Progenitor cell of endocrine pancreas (in vitro differentiated cells): ENCODE measurements around the gene MRPL3. TPM values are rescaled to one million over a fixed set of nuclear protein-coding genes. Genes with fewer than 3 reads are reported as not detected.

Experiments
- DNase-seq: peaks from one replicate; pipeline ENCODE4 v3.0.0; 2021; ENCODE audit warnings: low spot score; ENCODE audit not compliant: unreplicated experiment
- H3K27ac Mint-ChIP-seq: 2 replicates; pipeline ENCODE4 v1.8.0; 2021; ENCODE audit warnings: mild to moderate bottlenecking, moderate library complexity, mixed read lengths
- H3K27me3 Mint-ChIP-seq: 2 replicates; pipeline ENCODE4 v1.8.0; 2021; ENCODE audit warnings: mixed read lengths
- H3K36me3 Mint-ChIP-seq: 2 replicates; pipeline ENCODE4 v1.8.0; 2022; ENCODE audit warnings: mixed read lengths; ENCODE audit not compliant: insufficient read depth
- H3K4me1 Mint-ChIP-seq: 2 replicates; pipeline ENCODE4 v1.8.0; 2021; ENCODE audit warnings: low read depth, mixed read lengths
- H3K4me3 Mint-ChIP-seq: 2 replicates; pipeline ENCODE4 v1.8.0; 2021; ENCODE audit warnings: low read depth, mild to moderate bottlenecking, moderate library complexity, mixed read lengths
- H3K9me3 Mint-ChIP-seq: 2 replicates; pipeline ENCODE4 v1.8.0; 2021; ENCODE audit warnings: low read depth, mixed read lengths
- total RNA-seq: library from RNA; stranded (reverse); gene quantifications from 2 replicates; pipeline ENCODE4 v1.2.1, GENCODE V29; 2021
- TF ChIP-seq, protein P1 (sequence below): fragments of 200-600 bp; sonication (generic); IDR thresholded peaks from one replicate; pipeline ENCODE4 v1.5.0; 2021; ENCODE audit warnings: antibody characterized with exemption, mild to moderate bottlenecking; ENCODE audit not compliant: unreplicated experiment

MRPL3 gene
- total RNA-seq, 1 donor from 2014 or later = 83.8 TPM

DNA sequence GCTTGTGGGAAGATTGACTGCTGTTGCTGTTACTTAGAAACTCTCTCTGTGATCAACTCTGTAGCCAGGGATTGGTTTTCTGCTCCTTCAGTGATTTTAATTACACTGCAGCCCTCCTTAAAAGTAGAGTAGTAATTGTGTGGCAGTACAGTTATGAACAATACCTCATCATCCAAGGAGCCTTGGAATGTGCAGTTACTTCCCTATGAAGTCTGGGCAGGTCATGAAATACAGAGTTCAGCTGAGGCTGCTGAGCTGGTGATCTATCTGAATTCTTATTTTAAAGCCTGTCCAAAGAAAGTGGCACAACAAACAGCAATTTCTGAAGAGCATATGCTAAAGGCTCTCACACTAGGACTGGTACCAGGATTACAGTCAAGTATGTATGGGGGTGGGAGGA is 37.4 kb upstream of the MRPL3 start:
- Mint-ChIP-seq H3K4me3 (no peak overlapping the region), H3K9me3 (no peaks in the 10 kb centered on the region), H3K36me3 (no peaks in the 10 kb centered on the region), H3K27me3 (peaks cover 8% of the 10 kb centered on the region), H3K4me1 (no peaks in the 10 kb centered on the region), H3K27ac (no peak overlapping the region)
- no peak for DNase-seq
- TF ChIP-seq, protein P1, sequence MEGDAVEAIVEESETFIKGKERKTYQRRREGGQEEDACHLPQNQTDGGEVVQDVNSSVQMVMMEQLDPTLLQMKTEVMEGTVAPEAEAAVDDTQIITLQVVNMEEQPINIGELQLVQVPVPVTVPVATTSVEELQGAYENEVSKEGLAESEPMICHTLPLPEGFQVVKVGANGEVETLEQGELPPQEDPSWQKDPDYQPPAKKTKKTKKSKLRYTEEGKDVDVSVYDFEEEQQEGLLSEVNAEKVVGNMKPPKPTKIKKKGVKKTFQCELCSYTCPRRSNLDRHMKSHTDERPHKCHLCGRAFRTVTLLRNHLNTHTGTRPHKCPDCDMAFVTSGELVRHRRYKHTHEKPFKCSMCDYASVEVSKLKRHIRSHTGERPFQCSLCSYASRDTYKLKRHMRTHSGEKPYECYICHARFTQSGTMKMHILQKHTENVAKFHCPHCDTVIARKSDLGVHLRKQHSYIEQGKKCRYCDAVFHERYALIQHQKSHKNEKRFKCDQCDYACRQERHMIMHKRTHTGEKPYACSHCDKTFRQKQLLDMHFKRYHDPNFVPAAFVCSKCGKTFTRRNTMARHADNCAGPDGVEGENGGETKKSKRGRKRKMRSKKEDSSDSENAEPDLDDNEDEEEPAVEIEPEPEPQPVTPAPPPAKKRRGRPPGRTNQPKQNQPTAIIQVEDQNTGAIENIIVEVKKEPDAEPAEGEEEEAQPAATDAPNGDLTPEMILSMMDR = no peak

DNA sequence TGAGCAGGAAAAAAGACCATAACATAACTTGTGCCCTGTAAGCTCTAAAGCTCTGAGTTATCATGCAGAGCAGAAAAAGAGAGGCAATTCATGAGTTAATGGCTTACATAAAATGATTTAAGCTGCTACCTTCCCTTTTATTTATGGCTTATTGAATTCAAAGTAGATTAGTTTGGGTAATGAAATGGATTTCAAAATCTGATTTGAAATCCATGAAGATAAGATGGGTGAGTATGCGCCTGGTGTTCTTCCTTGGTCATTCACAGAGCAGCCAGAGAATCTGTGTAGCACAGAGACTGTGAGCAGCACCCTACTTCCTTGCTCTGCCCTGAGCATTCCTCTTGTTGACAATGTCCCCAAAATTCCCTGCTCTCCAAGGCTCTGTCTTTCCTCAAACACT is 36.2 kb upstream of the MRPL3 start:
- peaks cover 8% of the 10 kb centered on the region for H3K27me3 Mint-ChIP-seq
- H3K36me3 Mint-ChIP-seq = no peaks in the 10 kb centered on the region
- no peak overlapping the region for H3K27ac Mint-ChIP-seq
- no peaks in the 10 kb centered on the region for H3K9me3 Mint-ChIP-seq
- H3K4me3 Mint-ChIP-seq = no peak overlapping the region
- no peaks in the 10 kb centered on the region for H3K4me1 Mint-ChIP-seq
- TF ChIP-seq, protein P1 = no peak
- no peak for DNase-seq

DNA sequence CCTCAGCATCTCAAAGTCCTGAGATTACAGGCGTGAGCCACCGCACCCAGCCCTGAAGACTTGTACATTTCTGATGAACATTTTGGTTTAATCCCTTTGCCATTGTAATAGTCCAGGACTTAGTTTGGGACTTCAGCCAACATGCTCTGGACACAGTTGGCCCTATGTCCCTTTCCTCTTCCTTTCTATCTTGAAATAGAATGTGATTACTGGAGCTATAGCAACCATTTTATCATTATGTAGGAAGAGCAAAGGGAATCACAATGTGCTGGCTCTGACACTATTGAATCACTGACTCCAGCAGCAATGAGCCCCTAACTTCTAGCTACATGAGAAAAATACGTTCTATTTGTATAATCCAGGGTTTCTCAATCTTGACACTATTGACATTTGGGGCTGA is 34.8 kb upstream of the MRPL3 start:
- no peak for DNase-seq
- Mint-ChIP-seq H3K9me3 (no peaks in the 10 kb centered on the region), H3K27ac (no peak overlapping the region), H3K36me3 (no peaks in the 10 kb centered on the region), H3K27me3 (peaks cover 8% of the 10 kb centered on the region), H3K4me1 (no peaks in the 10 kb centered on the region), H3K4me3 (no peak overlapping the region)
- TF ChIP-seq, protein P1 = no peak

DNA sequence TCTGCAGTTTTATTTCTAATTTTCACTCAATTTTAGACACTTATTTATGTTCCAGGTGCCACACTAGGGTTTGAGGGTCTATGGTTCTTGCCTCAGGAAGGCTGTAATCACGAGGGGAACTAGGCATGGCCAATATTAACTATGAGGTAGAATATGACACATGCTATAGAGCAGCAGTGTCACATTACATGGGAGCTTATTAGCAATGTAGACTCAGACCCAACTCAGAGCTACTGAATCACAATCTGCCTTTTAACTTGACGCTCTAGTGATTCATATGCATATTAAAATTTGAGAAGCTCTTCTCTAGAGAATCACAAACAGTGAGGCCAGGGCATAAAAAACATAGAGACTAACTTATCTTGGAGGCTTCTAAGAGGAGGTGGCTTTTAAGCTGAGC is 32.8 kb upstream of the MRPL3 start:
- TF ChIP-seq, protein P1 = no peak
- Mint-ChIP-seq H3K27ac (no peak overlapping the region), H3K4me1 (no peaks in the 10 kb centered on the region), H3K9me3 (no peaks in the 10 kb centered on the region), H3K36me3 (no peaks in the 10 kb centered on the region), H3K27me3 (peaks cover 8% of the 10 kb centered on the region), H3K4me3 (no peak overlapping the region)
- DNase-seq = no peak

DNA sequence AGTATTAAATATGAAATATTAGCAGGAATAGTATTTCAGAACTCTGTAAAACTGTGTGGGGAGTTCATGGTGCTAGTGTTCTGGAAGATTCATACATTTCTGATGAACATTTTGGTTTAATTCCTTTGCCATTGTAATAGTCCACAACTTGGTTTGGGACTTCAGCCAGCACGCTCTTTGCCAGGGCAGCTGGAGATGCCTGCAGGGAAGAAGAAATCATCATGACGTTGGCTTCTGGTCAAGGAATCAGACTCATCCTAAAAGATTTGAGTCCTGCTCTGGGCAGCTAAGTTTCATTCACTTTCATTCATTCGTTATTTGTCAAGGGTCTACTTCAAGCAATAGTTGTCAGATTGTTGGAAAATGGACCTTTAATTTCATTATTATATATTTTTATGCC is 32.4 kb upstream of the MRPL3 start:
- H3K27me3 Mint-ChIP-seq = peaks cover 4% of the 10 kb centered on the region
- no peaks in the 10 kb centered on the region for H3K9me3 Mint-ChIP-seq
- TF ChIP-seq, protein P1 = no peak
- DNase-seq = no peak
- no peaks in the 10 kb centered on the region for H3K4me1 Mint-ChIP-seq
- no peak overlapping the region for H3K27ac Mint-ChIP-seq
- H3K4me3 Mint-ChIP-seq = no peak overlapping the region
- H3K36me3 Mint-ChIP-seq = no peaks in the 10 kb centered on the region
